ENCODE measurements around the gene MAGI1.
A peak's percentile ranks its signal among the peaks of the same experiment; 100 is the strongest.
"Not testable (repeated sequence)": the region's sequence is repeated elsewhere in the genome, so short reads cannot be mapped to it uniquely, and the experiment has no call there.

Gene MAGI1

DNA sequence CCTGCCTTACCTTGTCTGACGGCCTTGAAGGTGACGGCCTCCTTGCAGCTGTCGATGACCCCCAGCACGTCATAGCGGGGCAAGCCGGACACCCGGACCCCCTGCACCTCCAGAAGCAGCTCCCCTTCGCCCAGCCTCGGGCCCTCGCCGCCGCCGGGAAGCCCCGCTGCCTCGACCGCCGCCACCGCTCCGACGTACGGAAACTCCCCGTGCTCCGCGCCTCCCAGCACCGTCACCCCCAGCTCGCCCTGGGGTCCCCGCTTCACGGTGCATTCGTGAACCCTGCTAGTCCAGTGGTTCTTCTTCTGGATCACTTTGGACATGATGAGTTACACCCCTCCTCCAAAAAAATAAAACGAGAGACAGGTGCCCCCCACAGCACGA lies 740 bp downstream of the MAGI1 start:
- no peak for DNase-seq

DNA sequence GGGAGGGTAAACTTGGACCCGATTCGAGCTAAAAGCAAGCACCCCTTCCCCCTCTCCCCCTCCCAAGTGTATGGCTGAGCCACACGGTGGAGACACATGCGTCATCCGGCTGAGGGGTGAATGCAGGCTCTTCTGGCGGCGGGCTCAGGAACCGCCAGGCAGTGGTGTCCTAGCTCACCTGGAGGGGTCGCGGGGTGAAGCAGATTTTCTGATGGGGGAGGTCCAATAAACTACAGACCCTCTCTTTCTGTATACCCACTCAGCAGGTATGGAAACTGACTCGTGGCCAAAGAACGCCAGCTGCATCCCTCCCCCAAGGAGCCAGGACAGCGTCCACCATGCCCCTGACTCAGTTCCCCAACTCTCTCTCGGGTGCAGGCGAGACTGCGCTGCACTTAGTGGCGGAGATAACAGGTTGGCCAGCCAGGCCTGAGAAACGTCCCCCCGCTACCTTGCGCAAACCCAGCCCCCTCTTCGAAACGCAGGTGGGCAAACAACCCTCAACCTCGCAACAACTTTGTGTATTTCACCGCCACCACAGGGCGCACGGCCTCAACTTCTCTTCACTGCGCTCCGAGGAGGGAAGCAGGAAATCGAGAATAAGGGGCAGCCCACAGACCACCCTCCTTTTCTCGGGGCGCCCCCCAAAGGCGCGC lies 1.3 kb downstream of the MAGI1 start:
- no peak for DNase-seq

DNA sequence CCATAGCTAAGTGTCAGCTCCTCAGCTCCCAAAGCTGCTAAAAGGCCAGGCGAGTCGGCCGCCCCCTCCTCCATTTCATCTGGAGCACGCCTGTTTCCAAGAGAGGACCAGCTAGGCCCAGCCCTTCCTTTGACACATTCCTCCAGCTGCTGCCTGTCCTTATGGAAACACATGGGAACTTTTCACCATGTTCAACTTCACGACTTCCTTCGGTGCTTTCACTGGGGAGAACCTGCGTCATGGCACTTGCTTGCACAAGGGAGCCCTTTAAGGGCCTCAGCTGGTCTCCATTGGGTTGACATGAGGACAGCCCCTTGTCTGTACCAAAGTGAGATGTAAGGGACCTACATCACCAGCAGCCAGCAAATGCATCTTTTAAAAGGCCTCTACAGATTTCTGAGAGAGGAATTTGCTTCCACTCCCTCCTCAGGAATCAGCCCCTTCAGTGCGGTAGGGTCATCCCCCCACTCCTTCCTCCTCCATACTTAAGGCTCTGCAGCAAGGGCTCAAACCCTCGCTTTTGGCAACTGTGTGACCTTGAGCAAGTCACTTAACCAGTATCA lies 2.1 kb downstream of the MAGI1 start:
- DNase-seq = no peak

DNA sequence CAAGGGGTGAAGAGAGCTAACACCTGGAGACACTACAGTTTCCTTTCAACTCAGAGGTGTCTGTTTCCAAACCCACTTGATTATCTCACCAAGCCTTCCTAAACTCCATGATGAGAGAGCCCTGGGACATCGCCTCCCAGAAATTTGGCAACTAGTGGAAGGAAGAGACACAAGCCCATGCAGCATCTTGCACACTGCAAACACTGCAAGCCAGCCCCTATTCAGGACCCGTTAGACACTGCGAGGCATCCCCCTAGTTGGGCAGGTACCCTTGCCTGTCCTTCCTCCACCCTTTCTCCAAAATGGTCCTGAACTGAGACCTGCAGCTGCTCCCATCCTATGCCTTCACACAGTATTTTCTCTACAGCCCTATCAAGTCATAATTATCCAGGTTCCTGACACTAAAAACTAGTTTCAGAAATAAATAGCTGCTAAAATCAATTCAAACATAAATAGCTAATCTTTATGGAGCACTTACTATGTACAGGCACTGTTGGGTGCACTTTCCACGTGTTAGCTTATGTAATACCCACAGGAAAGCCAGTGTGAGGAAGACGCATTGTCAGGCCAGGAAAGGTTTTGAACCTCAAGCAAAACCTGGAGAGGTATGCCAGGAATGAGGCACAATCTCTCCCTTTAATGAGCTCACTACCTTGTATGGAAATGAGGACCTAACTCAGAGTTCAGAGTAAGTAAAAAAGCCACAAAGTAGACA lies 2.8 kb downstream of the MAGI1 start:
- no peak for DNase-seq

DNA sequence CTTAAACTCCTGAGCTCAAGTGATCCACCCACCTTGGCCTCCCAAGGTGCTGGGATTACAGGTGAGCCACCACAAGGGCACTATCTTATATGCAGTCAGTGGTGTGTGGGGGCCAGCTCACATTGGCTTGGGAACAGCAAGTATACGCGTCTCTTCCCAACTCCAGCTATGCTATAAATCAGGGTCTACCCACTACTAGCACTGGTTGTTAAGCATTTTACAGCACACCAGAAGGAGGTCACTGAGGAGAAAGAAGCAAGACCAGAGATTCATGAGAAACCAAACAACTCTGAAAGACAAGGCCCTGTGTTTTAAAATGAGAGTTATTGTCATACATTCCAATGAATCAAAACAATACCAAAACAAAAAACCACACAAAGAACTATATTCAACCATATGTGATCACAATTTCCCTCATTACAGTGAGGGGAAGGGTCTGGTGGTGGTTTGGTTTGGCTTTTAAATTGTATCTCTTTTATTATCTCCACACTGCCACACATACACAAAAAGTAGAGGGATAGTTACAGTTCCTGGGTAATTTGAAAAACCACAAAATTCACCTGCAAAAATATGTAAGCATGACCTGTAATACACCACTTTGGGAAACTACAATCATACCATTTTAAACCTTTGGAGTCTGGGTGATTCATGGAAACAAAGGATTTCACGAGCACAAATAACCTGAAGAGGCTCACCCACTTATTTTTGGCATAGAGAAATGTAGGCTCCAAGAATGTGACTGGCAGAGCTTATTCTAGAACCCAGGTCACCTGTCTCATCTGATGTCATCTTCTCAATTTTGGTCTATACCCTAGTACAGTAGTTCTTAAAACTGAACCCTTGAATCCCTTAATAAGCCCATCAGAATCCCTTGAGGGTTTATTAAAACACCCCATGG lies 5.2 kb downstream of the MAGI1 start:
- no peak for DNase-seq

DNA sequence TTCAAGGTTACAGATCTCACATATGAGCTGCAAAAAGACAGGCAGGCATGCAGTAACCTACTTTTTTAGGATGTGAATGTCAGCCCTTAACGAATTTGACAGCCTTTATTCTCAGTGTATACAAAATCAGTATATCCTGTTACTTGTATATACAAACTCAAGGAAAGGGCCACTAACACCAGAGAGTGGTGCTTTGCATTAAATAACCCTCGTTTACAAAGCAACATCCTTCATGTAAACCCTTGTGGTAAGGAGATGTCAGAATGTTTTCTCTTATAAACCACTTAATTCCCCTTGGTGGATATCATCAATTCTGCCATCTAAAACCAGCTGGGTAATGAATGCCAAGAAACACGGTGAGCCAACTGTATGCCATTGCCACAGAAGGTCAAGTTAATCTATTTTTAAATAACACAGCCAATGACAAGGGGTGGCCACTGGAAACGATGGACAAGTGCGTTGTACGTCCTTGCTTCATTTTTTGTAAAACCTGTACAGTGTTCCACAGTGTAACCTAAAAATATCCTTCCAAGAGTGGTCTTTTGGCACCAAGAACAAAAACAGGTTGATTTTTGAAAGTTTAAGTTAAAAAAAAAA lies 7.5 kb downstream of the MAGI1 start:
- no peak for DNase-seq

DNA sequence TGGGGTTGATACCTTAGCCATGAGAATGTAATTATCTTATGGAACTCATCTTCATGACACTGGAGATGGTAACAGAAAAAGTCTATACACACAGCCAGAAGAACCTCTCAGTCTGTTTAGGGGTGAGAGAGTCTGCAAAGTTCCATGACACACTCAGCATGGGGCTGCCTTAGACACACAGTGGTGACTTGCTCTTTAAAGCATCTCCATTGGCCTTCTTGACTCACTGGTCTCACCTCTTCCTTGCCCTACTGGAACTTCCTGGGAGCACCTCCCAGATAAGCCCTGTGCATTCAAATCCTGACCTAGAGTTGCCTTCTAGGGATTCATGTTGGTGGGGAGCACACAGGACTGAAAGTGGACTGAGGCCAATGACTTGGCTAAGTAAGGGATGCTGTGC lies 9.3 kb downstream of the MAGI1 start:
- DNase-seq = no peak

DNA sequence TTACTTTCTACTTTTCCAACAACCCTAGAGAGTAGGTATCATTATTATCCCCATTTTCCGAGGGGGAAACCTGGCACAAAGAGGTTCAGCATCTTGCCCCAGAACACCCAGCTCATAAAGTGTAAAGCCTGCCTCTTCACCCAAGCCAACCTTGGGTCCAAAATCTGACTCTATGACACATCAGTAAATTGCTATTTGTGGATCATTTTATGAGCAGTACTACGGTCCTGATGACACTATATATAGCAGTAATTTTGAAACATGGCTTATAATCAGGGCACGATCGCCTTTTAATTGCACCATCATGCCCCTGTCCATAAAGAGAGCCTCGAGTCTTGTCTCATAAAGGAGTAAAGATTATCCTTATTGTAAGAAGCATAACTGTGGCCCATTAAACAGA lies 9.7 kb downstream of the MAGI1 start:
- no peak for DNase-seq

DNA sequence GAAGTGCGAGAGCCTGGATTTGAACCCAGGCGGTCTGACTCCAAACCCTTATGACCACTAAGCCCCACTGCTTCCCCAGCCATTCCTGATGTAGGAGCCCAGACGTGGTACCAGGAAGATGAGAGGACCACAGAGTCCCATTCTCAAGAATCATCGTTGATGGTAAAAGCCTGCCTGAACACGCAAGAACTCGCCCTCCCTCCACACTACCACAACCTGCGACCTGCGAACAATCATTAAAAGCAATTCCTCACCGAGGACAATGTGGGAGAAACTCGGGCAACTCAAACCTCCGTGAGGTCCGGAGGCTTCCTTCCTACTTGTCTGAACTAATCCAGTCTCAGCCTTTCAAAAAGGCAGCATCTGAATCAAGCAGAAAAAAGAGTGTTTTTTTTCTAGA lies 10.3 kb downstream of the MAGI1 start:
- no peak for DNase-seq

DNA sequence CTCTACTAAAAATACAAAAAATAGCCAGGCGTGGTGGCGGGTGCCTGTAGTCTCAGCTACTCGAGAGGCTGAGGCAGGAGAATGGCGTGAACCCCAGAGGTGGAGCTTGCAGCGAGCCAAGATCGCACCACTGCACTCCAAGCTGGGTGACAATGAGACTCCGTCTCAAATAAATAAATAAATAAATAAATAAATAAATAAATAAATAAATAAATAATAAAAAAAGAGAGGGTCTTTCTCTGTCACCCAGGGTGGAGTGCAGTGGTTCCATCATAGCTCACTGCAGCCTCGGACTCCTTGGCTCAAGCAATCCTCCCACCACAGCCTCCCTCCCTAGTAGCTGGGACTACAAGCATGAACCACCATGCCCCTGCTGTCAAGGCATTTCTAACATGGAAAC lies 11.6 kb downstream of the MAGI1 start:
- DNase-seq = not testable (repeated sequence)

DNA sequence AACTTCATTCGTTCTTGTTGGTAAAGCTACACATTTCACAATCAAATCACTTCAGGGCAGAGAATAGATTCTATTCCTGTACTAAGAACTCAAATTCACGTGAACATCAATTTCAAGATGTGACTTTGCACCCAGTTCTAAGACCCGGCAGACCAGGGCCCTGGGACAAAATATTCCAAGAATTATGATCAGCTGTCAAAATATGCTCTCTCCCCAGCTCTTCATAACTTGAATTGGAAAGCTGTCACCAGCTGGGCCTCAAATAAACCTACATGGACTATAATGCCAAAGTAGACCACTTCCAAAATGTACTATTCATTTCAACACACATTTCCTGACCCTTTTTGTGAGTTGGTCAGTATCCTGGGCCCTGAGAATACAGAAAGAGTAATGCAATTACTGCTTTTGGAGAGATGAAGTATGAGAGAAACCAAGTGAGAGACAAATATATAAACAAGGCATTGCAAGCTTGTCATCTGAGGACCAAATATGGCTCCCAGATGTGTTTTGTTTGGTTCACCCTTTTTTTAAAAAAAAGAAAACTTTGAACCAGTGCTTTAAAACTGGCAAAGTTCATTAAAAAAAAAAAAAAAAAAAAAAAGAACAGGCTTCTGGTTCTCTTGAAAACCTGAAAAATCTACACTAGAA lies 14.9 kb downstream of the MAGI1 start:
- no peak for DNase-seq

DNA sequence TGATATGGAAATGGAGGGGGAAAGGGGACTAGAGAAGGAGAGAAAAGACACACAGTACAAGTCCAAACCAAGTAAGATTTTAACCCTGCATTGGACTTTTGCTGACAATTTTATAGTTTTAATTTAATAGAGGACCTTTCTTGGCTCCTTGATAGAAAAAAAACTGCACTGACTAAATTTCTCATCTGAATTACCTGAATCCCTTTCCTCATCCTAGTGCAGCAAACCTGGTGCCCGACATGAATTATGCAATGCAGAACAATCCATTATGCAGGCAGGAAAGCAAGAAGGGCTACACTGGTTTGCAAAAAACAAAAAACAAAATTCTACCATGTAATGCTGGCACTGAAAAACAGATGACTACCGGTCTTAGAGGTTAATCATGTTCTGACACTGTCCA lies 15.5 kb downstream of the MAGI1 start:
- DNase-seq = no peak

DNA sequence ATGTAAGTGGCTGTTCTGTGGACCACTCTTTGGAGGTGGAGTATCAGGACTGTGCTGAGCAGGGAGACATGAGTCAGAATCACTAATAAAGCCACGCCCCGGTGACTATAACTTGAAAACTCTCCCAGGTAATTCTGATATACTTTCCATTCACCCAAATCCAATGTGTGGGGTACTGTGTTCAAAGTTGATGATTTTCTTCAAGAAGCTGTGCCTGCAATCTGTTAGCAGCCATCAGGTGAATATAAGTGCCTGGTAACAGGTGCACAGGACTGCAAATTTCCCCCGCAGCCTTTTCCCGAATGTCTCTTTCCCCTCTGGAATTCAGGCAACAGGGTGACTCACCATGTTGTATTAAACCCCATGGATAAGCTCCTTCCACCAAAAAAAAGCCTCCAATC lies 17.0 kb downstream of the MAGI1 start:
- DNase-seq = no peak

DNA sequence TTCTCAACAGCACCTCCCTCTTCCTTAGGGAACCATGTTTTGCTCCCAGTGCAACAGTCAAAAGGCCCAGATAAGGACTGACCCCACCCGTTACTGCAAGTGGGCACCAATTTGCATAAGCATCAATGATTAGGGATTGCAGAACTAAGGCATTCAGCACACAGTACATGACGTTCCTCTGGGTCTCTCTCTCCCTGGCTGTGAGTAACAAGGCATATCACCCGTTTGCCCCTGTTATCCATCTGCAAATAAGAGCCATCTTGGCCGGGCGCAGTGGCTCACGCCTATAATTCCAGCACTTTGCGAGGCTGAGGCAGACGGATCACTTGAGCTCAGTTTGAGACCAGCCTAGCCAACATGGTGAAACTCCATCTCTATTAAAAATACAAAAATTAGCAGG lies 18.8 kb downstream of the MAGI1 start:
- DNase-seq = no peak

DNA sequence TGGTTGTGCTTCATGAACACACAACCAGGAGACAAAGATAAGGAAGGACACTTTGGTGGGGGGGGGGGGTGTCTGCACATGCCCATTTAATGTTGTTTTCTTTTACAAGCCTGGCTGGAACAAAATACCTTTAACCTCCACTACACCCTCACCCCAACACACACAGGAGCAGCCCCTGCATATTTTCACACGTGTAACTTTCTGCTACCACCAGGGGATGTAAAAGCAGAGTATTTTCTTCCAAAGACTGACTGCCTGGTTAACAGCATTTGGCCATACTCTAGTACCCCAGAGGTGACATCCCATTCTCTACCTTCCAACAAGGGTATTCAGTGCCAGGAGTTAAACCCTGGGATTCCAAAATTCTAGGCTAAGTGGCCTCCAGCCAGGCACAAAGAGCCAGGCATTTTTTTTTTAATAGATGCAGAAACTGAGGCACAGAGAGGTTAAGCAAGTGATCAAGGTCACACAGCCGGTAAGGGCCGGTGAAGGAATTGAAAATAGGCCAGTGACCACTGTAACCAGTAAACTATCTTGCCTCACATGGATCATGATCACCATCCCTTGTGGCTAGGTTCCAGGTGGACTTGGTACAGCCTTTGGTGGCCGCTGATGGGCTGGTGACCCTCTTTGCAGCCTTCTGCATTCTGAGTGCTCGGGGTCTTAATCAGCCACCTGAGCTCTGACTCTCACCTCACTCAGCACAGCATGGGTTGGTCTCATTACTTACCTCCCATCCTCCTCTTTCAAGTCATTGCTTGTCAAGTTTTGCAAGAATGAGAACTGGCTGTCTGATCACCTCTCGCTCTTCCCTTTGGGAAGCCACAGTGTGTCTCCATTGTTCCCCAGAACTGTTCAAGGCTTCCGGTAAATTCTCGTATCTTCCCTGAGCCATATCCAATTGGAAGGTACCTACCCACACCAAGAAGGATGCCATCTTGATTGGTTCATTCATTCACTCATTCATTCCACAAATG lies 20.4 kb downstream of the MAGI1 start:
- DNase-seq = no peak

DNA sequence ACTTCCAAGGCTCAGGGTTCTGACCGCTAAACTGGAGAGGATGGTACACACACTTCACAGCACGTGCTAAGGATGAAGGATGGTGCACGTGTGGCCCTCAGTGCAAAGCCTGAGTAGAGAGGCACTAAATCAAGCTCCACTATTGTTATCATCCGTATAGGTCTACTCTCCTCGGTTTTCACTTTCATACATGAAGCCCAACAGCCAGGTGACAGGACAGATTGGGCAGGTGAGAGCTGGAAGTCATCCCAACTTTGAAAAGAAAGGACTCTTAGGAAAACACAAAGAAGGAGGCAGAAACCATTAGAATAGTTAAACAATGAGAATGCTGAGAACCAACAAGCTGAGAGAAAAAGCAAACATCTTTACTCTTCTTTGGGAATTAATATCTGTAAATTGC lies 21.1 kb downstream of the MAGI1 start:
- peak; percentile 21 for DNase-seq

DNA sequence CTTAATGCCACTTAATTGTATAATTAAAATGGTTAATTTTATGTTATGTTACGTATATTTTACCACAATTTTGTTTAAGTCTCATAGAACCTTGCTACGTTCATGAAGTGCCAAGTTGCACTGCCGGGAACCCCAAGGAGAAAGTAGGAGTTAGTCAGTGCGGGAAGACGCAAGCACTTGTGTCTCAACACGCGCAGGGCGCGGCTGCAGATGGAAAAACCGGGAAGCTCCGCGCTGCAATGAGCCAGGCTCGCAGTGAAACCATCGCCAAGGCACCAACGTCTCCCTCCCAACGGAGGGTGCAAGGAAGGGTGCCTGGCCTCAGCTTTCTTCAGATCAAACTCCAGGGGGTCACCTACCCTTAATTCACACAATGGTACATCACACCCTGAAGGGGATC lies 21.6 kb downstream of the MAGI1 start:
- no peak for DNase-seq

DNA sequence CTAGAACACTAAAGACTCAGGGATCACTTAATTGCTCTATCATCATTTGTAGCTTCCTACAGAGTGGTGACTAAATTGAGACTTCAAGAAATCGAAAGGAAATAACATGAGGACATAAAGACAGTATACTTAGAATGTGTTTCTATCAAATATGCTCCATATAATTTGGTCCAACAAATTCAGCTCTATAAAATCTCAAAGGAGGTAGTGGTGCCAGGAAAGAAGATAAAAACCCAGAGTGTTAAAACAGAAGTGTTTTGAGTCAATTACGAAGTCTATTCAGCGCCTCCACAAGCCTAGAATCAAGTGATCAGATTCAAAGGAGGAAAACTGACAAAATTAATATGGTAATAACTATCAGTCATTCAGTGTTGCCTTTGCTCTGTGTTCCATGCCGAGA lies 22.9 kb downstream of the MAGI1 start:
- no peak for DNase-seq

DNA sequence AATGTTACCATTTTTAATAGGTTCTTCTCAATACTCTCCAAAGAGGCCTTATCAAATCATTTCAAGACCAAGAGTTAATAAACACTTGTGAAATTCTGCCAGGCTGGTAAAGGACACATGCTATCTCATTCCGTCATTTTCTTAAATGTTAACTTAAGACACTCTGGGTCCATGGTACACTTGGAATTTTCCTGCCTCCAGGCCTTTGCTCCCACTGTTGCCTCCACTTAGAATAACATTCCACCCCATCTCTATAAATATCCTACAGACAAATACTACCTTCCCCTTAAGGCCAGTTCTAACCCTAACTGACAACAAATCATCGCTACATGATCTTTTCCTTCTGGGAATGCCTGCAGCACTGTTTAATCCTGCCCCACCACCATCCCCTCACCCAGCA lies 24.1 kb downstream of the MAGI1 start:
- DNase-seq = no peak

DNA sequence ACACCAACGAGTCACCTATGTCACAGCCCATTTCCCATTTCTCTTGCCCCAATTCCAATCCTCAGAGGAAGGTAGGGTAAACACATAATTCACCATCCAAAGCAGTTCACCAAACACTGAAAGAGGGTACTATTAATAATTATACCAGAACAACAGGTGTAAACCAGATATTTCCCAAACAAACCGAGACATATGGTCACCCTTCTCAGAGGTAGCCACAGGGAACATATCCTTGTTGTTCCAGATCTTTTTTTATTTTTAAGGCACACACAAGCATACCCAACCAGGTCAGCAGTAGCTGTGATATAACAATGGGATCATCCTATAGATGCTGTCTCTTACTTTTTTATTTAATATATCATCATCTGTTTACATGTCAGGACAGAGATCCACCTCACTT lies 24.7 kb downstream of the MAGI1 start:
- DNase-seq = no peak

DNA sequence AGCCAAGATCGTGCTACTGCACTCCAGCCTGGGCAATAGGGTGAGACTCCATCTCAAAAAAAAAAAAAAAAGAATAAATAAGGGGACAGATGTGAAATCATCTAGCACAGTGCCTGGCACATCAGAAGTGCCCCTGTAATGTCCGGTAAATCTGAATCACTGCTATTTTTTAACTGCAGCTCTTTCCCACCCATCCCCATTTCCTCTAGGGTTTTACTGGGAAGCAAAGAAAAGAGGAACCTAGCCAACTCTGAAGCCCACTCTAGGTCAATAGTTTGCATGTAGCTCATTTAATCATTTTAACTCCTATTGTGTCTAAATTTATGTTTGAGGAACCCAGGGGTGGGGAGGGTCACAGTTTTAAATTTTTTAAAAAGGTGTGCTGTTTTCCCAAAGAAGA lies 26.0 kb downstream of the MAGI1 start:
- DNase-seq = no peak

All from DMS153 (cell line).